HepG2 (cell line): ENCODE measurements around the gene SULT2B1. TPM values are rescaled to one million over a fixed set of nuclear protein-coding genes. Genes with fewer than 3 reads are reported as not detected.

Experiments used
- ARID3A ChIP-seq: IDR thresholded peaks from 2 replicates; pipeline ENCODE4 v1.6.1; 2012; ENCODE audit warnings: low read depth, low read length, improper control_type of control experiment
- HDAC6 ChIP-seq: fragments of 200-600 bp; sonication (generic); IDR thresholded peaks from 2 replicates; pipeline ENCODE4 v1.7.0; 2017; ENCODE audit warnings: mild to moderate bottlenecking, antibody characterized with exemption, low read length, low read depth
- HES4 ChIP-seq: sonication (generic); formaldehyde crosslinking; IDR thresholded peaks from 2 replicates; pipeline ENCODE4 v1.9.0; 2021; ENCODE audit warnings: mild to moderate bottlenecking, missing genetic modification reagents, borderline replicate concordance
- HNRNPLL ChIP-seq: fragments of 200-400 bp; formaldehyde crosslinking; IDR thresholded peaks from 2 replicates; pipeline ENCODE4 v1.6.1; 2017; ENCODE audit warnings: mild to moderate bottlenecking, low read depth, low read length; ENCODE audit not compliant: poor library complexity, severe bottlenecking
- MED8 ChIP-seq: sonication (generic); formaldehyde crosslinking; IDR thresholded peaks from 2 replicates; pipeline ENCODE4 v1.8.1; 2023; ENCODE audit warnings: mild to moderate bottlenecking, missing genetic modification reagents; ENCODE audit not compliant: insufficient replicate concordance
- POLR2AphosphoS2 ChIP-seq: IDR thresholded peaks from 2 replicates; pipeline ENCODE4 v1.6.1; 2011; ENCODE audit warnings: low read depth, low read length, improper control_type of control experiment
- RBFOX2 ChIP-seq: fragments of 200-400 bp; formaldehyde crosslinking; IDR thresholded peaks from 2 replicates; pipeline ENCODE4 v1.6.1; 2017; ENCODE audit warnings: low read depth, mild to moderate bottlenecking, low read length
- SRY ChIP-seq: sonication (generic); formaldehyde crosslinking; IDR thresholded peaks from 2 replicates; pipeline ENCODE4 v1.8.0; 2022; ENCODE audit warnings: mild to moderate bottlenecking, missing genetic modification reagents
- ZBTB37 ChIP-seq: sonication (generic); formaldehyde crosslinking; IDR thresholded peaks from 2 replicates; pipeline ENCODE4 v1.4.0; 2020; ENCODE audit warnings: mild to moderate bottlenecking, missing genetic modification reagents
- ZMYM2 ChIP-seq: sonication (generic); formaldehyde crosslinking; IDR thresholded peaks from 2 replicates; pipeline ENCODE4 v1.8.0; 2022; ENCODE audit warnings: mild to moderate bottlenecking, missing genetic modification reagents
- ZNF12 ChIP-seq: sonication (generic); formaldehyde crosslinking; IDR thresholded peaks from 2 replicates; pipeline ENCODE4 v1.5.0; 2020; ENCODE audit warnings: missing genetic modification reagents
- ZNF138 ChIP-seq: sonication (generic); formaldehyde crosslinking; IDR thresholded peaks from 2 replicates; pipeline ENCODE4 v1.5.0; 2020; ENCODE audit warnings: mild to moderate bottlenecking, low read depth, missing genetic modification reagents
- ZNF234 ChIP-seq: sonication (generic); formaldehyde crosslinking; conservative IDR thresholded peaks from 2 replicates; pipeline ENCODE4 v1.5.1; 2020; ENCODE audit warnings: mild to moderate bottlenecking, missing genetic modification reagents
- polyA plus RNA-seq, 8 experiments: library from polyadenylated mRNA; depleted of rRNA in 3 of 8; stranded (reverse) in 7 of 8; unstranded in 1 of 8; fragments of >200 nt; fragmentation: Illumina TruSeq in 4 of 8; extraction: Trizol in 4 of 8; gene quantifications; 2 replicates each; pipeline versions ENCODE4 v1.2.1 to v1.2.3, GENCODE V29; 2011 to 2016; ENCODE audit warnings: low read depth in 4 of 8, missing spikeins in 1 of 8, mixed read lengths in 1 of 8; ENCODE audit not compliant: insufficient read depth in 1 of 8
- total RNA-seq, 5 experiments: library from RNA; depleted of rRNA; stranded (reverse); fragments of >200 nt; fragmentation: Illumina TruSeq; extraction: Trizol; gene quantifications; 2 replicates each; pipeline ENCODE4 v1.2.3, GENCODE V29; 2016; ENCODE audit warnings: low read depth in 1 of 5
- TF ChIP-seq, protein P1 (sequence below): sonication (generic); formaldehyde crosslinking; IDR thresholded peaks from 2 replicates; pipeline ENCODE4 v1.5.0; 2020; ENCODE audit warnings: mild to moderate bottlenecking, missing genetic modification reagents, borderline replicate concordance
- TF ChIP-seq, protein P2 (sequence below): sonication (generic); formaldehyde crosslinking; IDR thresholded peaks from 2 replicates; pipeline ENCODE4 v1.5.1; 2020; ENCODE audit warnings: missing genetic modification reagents, mild to moderate bottlenecking, borderline replicate concordance

SULT2B1 gene
- total and polyA plus RNA-seq, 2 of the 13 experiments (the other 11 are each of a cell fraction or from before 2014, with no cell fraction given) = 0.13 TPM; not detected in 1

DNA sequence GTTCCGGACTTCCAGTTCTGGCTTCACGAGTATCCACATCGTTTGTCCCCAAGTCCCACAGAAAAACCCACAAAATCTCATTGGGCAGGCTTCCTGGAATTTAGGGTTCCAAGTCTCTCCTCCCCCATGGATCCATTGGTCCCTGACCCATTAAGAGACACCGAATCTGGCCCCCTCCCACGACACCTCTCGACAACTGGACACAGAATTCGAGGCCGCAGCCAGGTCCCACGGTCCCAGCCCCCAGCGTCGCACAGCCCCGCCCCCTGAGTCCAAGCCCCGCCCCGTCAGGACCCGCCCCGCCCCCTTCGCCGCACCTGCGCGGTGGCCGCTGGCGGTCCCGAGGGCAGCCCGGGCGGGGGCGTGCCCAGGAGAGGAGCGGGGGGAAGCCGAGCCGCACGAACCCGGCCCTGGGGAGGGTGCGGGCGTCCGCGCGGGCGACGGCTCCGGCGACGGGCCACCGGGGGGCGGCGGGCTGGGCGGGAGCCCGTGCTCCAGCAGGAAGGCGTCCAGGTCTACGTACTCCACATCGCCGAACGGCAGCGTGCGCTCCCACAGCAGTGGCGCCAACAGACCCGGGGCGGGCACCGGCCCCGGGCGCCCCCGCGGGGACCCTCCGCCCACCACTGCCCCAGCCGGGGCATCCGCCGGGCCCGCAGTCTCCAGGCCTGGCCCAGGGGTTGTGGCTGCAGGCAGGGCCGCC lies 83.4 kb downstream of the SULT2B1 start (continued):
- no peak for TF ChIP-seq ZBTB37 (CRISPR knock-in tag)
- TF ChIP-seq HNRNPLL = no peak
- TF ChIP-seq, protein P1, sequence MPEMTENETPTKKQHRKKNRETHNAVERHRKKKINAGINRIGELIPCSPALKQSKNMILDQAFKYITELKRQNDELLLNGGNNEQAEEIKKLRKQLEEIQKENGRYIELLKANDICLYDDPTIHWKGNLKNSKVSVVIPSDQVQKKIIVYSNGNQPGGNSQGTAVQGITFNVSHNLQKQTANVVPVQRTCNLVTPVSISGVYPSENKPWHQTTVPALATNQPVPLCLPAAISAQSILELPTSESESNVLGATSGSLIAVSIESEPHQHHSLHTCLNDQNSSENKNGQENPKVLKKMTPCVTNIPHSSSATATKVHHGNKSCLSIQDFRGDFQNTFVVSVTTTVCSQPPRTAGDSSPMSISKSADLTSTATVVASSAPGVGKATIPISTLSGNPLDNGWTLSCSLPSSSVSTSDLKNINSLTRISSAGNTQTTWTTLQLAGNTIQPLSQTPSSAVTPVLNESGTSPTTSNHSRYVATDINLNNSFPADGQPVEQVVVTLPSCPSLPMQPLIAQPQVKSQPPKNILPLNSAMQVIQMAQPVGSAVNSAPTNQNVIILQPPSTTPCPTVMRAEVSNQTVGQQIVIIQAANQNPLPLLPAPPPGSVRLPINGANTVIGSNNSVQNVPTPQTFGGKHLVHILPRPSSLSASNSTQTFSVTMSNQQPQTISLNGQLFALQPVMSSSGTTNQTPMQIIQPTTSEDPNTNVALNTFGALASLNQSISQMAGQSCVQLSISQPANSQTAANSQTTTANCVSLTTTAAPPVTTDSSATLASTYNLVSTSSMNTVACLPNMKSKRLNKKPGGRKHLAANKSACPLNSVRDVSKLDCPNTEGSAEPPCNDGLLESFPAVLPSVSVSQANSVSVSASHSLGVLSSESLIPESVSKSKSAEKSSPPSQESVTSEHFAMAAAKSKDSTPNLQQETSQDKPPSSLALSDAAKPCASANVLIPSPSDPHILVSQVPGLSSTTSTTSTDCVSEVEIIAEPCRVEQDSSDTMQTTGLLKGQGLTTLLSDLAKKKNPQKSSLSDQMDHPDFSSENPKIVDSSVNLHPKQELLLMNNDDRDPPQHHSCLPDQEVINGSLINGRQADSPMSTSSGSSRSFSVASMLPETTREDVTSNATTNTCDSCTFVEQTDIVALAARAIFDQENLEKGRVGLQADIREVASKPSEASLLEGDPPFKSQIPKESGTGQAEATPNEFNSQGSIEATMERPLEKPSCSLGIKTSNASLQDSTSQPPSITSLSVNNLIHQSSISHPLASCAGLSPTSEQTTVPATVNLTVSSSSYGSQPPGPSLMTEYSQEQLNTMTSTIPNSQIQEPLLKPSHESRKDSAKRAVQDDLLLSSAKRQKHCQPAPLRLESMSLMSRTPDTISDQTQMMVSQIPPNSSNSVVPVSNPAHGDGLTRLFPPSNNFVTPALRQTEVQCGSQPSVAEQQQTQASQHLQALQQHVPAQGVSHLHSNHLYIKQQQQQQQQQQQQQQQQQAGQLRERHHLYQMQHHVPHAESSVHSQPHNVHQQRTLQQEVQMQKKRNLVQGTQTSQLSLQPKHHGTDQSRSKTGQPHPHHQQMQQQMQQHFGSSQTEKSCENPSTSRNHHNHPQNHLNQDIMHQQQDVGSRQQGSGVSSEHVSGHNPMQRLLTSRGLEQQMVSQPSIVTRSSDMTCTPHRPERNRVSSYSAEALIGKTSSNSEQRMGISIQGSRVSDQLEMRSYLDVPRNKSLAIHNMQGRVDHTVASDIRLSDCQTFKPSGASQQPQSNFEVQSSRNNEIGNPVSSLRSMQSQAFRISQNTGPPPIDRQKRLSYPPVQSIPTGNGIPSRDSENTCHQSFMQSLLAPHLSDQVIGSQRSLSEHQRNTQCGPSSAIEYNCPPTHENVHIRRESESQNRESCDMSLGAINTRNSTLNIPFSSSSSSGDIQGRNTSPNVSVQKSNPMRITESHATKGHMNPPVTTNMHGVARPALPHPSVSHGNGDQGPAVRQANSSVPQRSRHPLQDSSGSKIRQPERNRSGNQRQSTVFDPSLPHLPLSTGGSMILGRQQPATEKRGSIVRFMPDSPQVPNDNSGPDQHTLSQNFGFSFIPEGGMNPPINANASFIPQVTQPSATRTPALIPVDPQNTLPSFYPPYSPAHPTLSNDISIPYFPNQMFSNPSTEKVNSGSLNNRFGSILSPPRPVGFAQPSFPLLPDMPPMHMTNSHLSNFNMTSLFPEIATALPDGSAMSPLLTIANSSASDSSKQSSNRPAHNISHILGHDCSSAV (CRISPR knock-in tag) = no peak
- TF ChIP-seq ARID3A = no peak
- TF ChIP-seq MED8 = no peak
- no peak for TF ChIP-seq POLR2AphosphoS2
- no peak for TF ChIP-seq ZMYM2
- no peak for TF ChIP-seq HDAC6
- TF ChIP-seq, protein P2, sequence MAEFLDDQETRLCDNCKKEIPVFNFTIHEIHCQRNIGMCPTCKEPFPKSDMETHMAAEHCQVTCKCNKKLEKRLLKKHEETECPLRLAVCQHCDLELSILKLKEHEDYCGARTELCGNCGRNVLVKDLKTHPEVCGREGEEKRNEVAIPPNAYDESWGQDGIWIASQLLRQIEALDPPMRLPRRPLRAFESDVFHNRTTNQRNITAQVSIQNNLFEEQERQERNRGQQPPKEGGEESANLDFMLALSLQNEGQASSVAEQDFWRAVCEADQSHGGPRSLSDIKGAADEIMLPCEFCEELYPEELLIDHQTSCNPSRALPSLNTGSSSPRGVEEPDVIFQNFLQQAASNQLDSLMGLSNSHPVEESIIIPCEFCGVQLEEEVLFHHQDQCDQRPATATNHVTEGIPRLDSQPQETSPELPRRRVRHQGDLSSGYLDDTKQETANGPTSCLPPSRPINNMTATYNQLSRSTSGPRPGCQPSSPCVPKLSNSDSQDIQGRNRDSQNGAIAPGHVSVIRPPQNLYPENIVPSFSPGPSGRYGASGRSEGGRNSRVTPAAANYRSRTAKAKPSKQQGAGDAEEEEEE (CRISPR knock-in tag) = no peak
- no peak for TF ChIP-seq ZNF234 (CRISPR knock-in tag)
- TF ChIP-seq RBFOX2 = no peak; the same call in 1 of the 2 replicates
- TF ChIP-seq HES4 = peak; percentile 75; the same call in 1 of the 2 replicates
- no peak for TF ChIP-seq ZNF12 (CRISPR knock-in tag)
- no peak for TF ChIP-seq SRY
- TF ChIP-seq ZNF138 (CRISPR knock-in tag) = no peak
